HEK293 (cell line): ENCODE measurements around the gene XPNPEP1.

ENCODE experiments used
- ATF2 ChIP-seq: fragments of 450-650 bp; formaldehyde crosslinking; IDR thresholded peaks from 2 replicates; pipeline ENCODE4 v1.5.1; 2016; ENCODE audit warnings: missing biosample characterization, missing genetic modification characterization, low read depth
- ZNF221 ChIP-seq: fragments of 450-650 bp; formaldehyde crosslinking; IDR thresholded peaks from 2 replicates; pipeline ENCODE4 v1.5.1; 2017; ENCODE audit warnings: missing biosample characterization, missing genetic modification characterization, borderline replicate concordance

DNA sequence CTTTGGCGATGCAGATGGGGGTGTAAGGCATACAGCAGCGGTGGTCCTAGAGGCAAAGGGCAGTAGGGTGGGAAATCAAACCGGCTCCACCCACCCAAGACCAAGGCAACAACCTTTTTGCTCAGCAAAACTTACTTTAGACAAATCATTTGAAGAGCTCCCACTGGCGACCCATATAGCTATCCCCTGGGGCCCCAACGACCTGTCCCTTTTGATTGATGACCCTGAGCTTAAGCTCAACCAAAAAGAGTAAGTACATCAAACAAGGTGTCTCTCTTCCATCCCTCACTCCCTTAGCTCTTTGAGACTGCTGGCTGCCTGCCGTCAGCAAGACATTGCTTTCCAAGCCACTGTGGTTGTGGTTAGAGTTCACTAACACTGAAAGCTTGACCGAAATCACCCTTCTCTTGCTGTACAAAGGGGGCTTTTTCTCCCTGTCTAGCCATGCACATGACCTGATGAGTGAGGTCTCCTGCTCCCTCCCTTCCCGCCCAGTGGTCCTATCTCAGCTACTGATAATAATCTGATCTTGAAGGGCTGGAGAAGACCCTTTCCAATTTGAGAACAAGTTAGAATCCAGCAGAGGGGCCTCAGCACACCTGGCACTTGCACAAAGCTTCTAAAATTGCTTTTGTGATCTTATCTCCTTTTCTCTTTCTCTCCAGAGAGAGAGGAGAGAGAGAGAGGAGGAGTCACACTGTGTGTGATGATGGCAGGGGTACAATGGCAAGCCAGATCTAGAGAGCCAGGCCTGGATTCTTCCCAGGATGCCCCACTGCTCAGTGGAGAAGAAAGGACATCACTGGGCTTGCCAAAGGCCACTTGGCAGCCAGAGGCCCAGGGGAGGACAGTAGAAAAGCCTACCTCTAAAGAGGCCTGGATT lies 42.2 kb downstream of the XPNPEP1 start:
- TF ChIP-seq ATF2 (tag by site-specific recombination): no peak
- no peak for TF ChIP-seq ZNF221 (tag by site-specific recombination)
